Measurements from ENCODE around the gene IL17B.

GRCh38 chr5:149403923-149404745 lies 25.0 kb upstream of the IL17B start:
- TF ChIP-seq ZNF462 (CRISPR knock-in tag; IDR thresholded peaks at IDR 0.05) (no peak), EZH2 (IDR thresholded peaks at IDR 0.05; ENCODE audit: low read depth, unreplicated experiment) (no peak)

Measured in GM23338 (cell line).